Endodermal cell (in vitro differentiated cells): ENCODE results near the gene PRELID3B. TPM values are rescaled to one million over a fixed set of nuclear protein-coding genes. Genes with fewer than 3 reads are reported as not detected.

Source experiments
- DNase-seq: peaks from one replicate; pipeline ENCODE4 v3.0.0-alpha.2; 2017
- H3K27ac ChIP-seq: 2 replicates; pipeline ENCODE4 v1.5.1; 2013; ENCODE audit warnings: mild to moderate bottlenecking, low read depth, low read length, moderate library complexity
- H3K27me3 ChIP-seq: 2 replicates; pipeline ENCODE4 v1.6.1; 2013; ENCODE audit warnings: mild to moderate bottlenecking, low read length, moderate library complexity; ENCODE audit not compliant: insufficient read depth, control insufficient read depth, poor library complexity, severe bottlenecking
- H3K36me3 ChIP-seq: 2 replicates; pipeline ENCODE4 v1.7.0; 2013; ENCODE audit warnings: mild to moderate bottlenecking, low read length, moderate library complexity; ENCODE audit not compliant: control insufficient read depth, insufficient read depth
- H3K4me1 ChIP-seq: one replicate; pipeline ENCODE4 v1.7.0; 2013; ENCODE audit warnings: low read length; ENCODE audit not compliant: control insufficient read depth, insufficient read depth
- H3K4me3 ChIP-seq: 2 replicates; pipeline ENCODE4 v1.5.1; 2013; ENCODE audit warnings: mild to moderate bottlenecking, low read length, moderate library complexity
- H3K9ac ChIP-seq: 2 replicates; pipeline ENCODE4 v1.6.1; 2013; ENCODE audit warnings: mild to moderate bottlenecking, low read length, moderate library complexity; ENCODE audit not compliant: poor library complexity, severe bottlenecking; ENCODE audit errors: extremely low read depth
- H3K9me3 ChIP-seq: 2 replicates; pipeline ENCODE4 v1.6.1; 2013; ENCODE audit warnings: mild to moderate bottlenecking, low read length, moderate library complexity; ENCODE audit not compliant: control insufficient read depth
- H3K27ac Mint-ChIP-seq: 2 replicates; pipeline ENCODE4 v1.8.0; 2020; ENCODE audit warnings: mixed read lengths
- H3K27me3 Mint-ChIP-seq: 2 replicates; pipeline ENCODE4 v1.8.0; 2021; ENCODE audit warnings: mild to moderate bottlenecking, mixed read lengths; ENCODE audit not compliant: insufficient read depth
- H3K36me3 Mint-ChIP-seq: 2 replicates; pipeline ENCODE4 v1.8.0; 2020; ENCODE audit warnings: low read depth, mixed read lengths
- H3K4me1 Mint-ChIP-seq: 2 replicates; pipeline ENCODE4 v1.8.0; 2020; ENCODE audit warnings: mixed read lengths
- H3K4me3 Mint-ChIP-seq: 2 replicates; pipeline ENCODE4 v1.8.0; 2020; ENCODE audit warnings: mild to moderate bottlenecking, moderate library complexity, mixed read lengths
- H3K9me3 Mint-ChIP-seq: 2 replicates; pipeline ENCODE4 v1.8.0; 2020; ENCODE audit warnings: mild to moderate bottlenecking, mixed read lengths
- WGBS, 2 experiments: methylation state at CpG; one replicate each; pipeline versions ENCODE4 v1.1.5 to v1.1.7; 2013; ENCODE audit warnings: missing lambda C conversion rate in 2 of 2, mixed read lengths in 1 of 2; ENCODE audit not compliant: insufficient coverage in 1 of 2, insufficient read length in 1 of 2; 5-methylcytosine and 5-hydroxymethylcytosine counted together
- total RNA-seq, 2 donors: library from RNA; stranded (reverse); fragmentation: NEBNext Ultra II Directional in 1 of 2; extraction: Animal tissue kit (Norgen Biotek cat#: 25700) in 1 of 2; gene quantifications; 2 replicates in 1 of 2; 3 replicates in 1 of 2; pipeline ENCODE4 v1.2.1, GENCODE V29; 2021
- TF ChIP-seq, protein P1 (sequence below): fragments of 200-600 bp; sonication (generic); conservative IDR thresholded peaks from 2 replicates; pipeline ENCODE4 v1.5.0; 2021; ENCODE audit warnings: antibody characterized with exemption, mild to moderate bottlenecking

PRELID3B gene
- total RNA-seq, 2 donors from 2014 or later: 48.6 to 50.8 TPM

DNA sequence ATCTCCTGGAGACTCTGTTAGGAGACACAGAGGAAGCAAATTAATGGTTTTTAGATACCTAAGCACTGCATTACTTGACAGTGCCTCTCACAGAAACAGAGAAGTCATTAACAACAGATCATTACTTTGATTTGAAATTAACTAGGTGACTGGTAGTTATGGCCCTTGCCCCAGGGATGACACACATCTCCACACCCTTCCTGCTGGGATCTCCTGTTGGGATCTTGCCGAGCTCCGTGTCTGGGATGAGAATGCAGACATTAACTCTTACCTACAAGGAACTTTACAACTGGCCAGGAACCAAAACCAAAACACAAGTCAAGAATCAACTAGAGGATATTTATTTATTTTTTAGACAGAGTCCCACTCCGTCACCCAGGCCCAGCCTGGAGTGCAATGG is 2.2 kb upstream of the PRELID3B start:
- no peak overlapping the region for H3K4me3 Mint-ChIP-seq
- H3K9me3 Mint-ChIP-seq: no peaks in the 10 kb centered on the region
- no peak for DNase-seq
- peaks cover 10% of the 10 kb centered on the region for H3K36me3 Mint-ChIP-seq
- TF ChIP-seq, protein P1, sequence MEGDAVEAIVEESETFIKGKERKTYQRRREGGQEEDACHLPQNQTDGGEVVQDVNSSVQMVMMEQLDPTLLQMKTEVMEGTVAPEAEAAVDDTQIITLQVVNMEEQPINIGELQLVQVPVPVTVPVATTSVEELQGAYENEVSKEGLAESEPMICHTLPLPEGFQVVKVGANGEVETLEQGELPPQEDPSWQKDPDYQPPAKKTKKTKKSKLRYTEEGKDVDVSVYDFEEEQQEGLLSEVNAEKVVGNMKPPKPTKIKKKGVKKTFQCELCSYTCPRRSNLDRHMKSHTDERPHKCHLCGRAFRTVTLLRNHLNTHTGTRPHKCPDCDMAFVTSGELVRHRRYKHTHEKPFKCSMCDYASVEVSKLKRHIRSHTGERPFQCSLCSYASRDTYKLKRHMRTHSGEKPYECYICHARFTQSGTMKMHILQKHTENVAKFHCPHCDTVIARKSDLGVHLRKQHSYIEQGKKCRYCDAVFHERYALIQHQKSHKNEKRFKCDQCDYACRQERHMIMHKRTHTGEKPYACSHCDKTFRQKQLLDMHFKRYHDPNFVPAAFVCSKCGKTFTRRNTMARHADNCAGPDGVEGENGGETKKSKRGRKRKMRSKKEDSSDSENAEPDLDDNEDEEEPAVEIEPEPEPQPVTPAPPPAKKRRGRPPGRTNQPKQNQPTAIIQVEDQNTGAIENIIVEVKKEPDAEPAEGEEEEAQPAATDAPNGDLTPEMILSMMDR: no peak
- H3K27ac ChIP-seq: no peak overlapping the region
- peaks cover 12% of the 10 kb centered on the region for H3K4me1 Mint-ChIP-seq
- 90 to 100% methylated on average over 2 to 3 of the region's 3 CpGs for WGBS, 2 experiments
- no peak overlapping the region for H3K9ac ChIP-seq
- H3K27me3 Mint-ChIP-seq: peaks cover 31% of the 10 kb centered on the region
- no peak overlapping the region for H3K4me3 ChIP-seq
- H3K27ac Mint-ChIP-seq: no peak overlapping the region
- no peaks in the 10 kb centered on the region for H3K4me1 ChIP-seq
- H3K9me3 ChIP-seq: no peaks in the 10 kb centered on the region
- no peaks in the 10 kb centered on the region for H3K27me3 ChIP-seq
- peaks cover 5% of the 10 kb centered on the region for H3K36me3 ChIP-seq

DNA sequence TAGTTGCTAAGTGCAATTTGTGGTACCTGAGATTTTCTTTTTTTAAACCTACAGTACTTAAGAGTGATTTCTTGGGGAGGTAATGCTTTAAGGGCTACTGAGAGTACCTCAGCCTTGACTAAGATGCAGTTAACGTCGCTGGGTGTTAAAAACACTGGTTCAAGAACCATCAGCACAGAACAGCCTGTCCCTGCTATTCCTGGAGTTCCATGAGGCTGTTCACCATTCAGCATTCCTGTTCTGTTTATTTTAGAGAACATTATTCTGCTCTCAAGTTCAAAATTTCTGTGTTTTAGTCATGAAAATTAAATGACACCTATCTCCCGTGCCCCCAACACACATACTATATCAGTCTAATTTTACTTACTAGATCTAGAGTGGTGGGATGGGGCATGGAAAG is 1.7 kb upstream of the PRELID3B start:
- Histone ChIP-seq H3K4me3 (no peak overlapping the region), H3K36me3 (peaks cover 5% of the 10 kb centered on the region), H3K4me1 (no peaks in the 10 kb centered on the region), H3K9me3 (no peaks in the 10 kb centered on the region), H3K9ac (no peak overlapping the region), H3K27me3 (no peaks in the 10 kb centered on the region), H3K27ac (no peak overlapping the region)
- TF ChIP-seq, protein P1: no peak
- Mint-ChIP-seq H3K27ac (no peak overlapping the region), H3K4me3 (no peak overlapping the region), H3K36me3 (peaks cover 10% of the 10 kb centered on the region), H3K4me1 (peaks cover 12% of the 10 kb centered on the region), H3K9me3 (no peaks in the 10 kb centered on the region), H3K27me3 (peaks cover 28% of the 10 kb centered on the region)
- WGBS, 2 experiments: 89 to 95% methylated on average over 2 of the region's 3 CpGs
- no peak for DNase-seq

DNA sequence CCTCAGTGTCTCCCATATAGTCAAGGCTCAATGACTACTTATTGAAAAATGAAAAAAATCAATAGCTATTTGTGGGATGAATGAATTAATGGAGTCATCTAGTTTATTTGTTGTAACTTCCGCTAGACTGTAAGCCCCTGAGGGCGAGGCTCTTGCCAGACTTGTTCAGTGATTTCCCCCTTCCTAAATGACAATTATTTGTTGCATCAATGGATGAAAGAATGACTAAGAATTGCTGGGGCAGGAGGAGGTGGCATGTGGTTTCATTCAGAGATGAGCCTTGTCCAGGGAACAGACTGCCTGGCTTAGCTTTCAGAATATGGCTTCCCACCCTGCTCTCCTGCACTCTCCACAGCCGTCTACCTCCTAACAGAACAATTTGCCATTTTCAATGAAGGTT is 1.1 kb upstream of the PRELID3B start:
- Mint-ChIP-seq H3K36me3 (peaks cover 10% of the 10 kb centered on the region), H3K4me3 (peak overlapping the region; percentile 78), H3K4me1 (peaks cover 12% of the 10 kb centered on the region), H3K27me3 (peaks cover 27% of the 10 kb centered on the region), H3K9me3 (no peaks in the 10 kb centered on the region), H3K27ac (no peak overlapping the region)
- 95% methylated on average over 3 of the region's 3 CpGs; no CpG with 5 or more reads in 1 of the 2 experiments for WGBS, 2 experiments
- no peaks in the 10 kb centered on the region for H3K9me3 ChIP-seq
- no peak overlapping the region for H3K4me3 ChIP-seq
- no peaks in the 10 kb centered on the region for H3K27me3 ChIP-seq
- H3K9ac ChIP-seq: no peak overlapping the region
- H3K27ac ChIP-seq: no peak overlapping the region
- peaks cover 9% of the 10 kb centered on the region for H3K36me3 ChIP-seq
- no peaks in the 10 kb centered on the region for H3K4me1 ChIP-seq
- DNase-seq: no peak
- TF ChIP-seq, protein P1: no peak
